HepG2 (cell line): ENCODE results near the gene RERE. TPM values are rescaled to one million over a fixed set of nuclear protein-coding genes. Genes with fewer than 3 reads are reported as not detected.

Source experiments
- ATAC-seq: fragments of 200-7000 bp; cut with Tn5 transposase; 3 replicates; pipeline ENCODE4 v1.9.1; 2020; ENCODE audit warnings: mild to moderate bottlenecking, moderate library complexity
- BruUV-seq: library from RNA; stranded (reverse); fragments of 400-500 nt; replicated peaks from 2 replicates; lab custom pipeline; 2021; lab: Mats Ljungman, UMichigan
- CTCF ChIA-PET: fragments of 300-600 bp; formaldehyde crosslinking; extraction: SDS; loops from one replicate; lab custom pipeline; 2021; ENCODE audit warnings: low total read pairs, inconsistent platforms, low intra/inter-chr PET ratio; lab: Yijun Ruan, JAX
- POLR2A ChIA-PET: fragments of 350-600 bp; sonication (Branson Sonifier 250); formaldehyde crosslinking; loops from one replicate; lab custom pipeline; 2020; ENCODE audit warnings: antibody characterized with exemption, inconsistent platforms; lab: Yijun Ruan, JAX
- DNase-seq: peaks from one replicate; pipeline ENCODE4 v3.0.0-alpha.2; 2015; ENCODE audit warnings: low spot score
- FAIRE-seq: peaks from 3 replicates; lab custom pipeline; 2011; peaks lifted over from hg19 to GRCh38; lab: Jason Lieb, UNC
- H2AFZ ChIP-seq: one replicate; pipeline ENCODE4 v1.6.1; 2011; ENCODE audit warnings: low read length, inconsistent platforms
- H3K27ac ChIP-seq: fragments of 300-600 bp; 3 replicates; pipeline ENCODE4 v1.8.0; 2011; ENCODE audit warnings: mixed run types, mild to moderate bottlenecking, mixed read lengths, low read length, inconsistent platforms; ENCODE audit not compliant: insufficient read depth; ENCODE audit errors: extremely low read length
- H3K27me3 ChIP-seq, 2 experiments: fragments of 200-600 bp in 1 of 2; 2 replicates in 1 of 2; 3 replicates in 1 of 2; pipeline versions ENCODE4 v1.6.0 to v1.8.0; 2011; ENCODE audit warnings: low read length in 2 of 2, mild to moderate bottlenecking in 2 of 2, moderate library complexity in 2 of 2, inconsistent platforms in 1 of 2; ENCODE audit not compliant: insufficient read depth in 2 of 2, control insufficient read depth in 1 of 2
- H3K36me3 ChIP-seq, 2 experiments: fragments of 200-600 bp in 1 of 2; replicated peaks in 1 of 2; 2 replicates in 1 of 2; 3 replicates in 1 of 2; pipeline versions ENCODE4 v1.5.1 to v1.8.0; 2011; ENCODE audit warnings: low read length in 2 of 2, inconsistent platforms in 1 of 2; ENCODE audit not compliant: insufficient read depth in 2 of 2, control insufficient read depth in 1 of 2
- H3K4me1 ChIP-seq: 2 replicates; pipeline ENCODE4 v1.5.1; 2012; ENCODE audit warnings: low read length, inconsistent platforms; ENCODE audit not compliant: insufficient read depth
- H3K4me2 ChIP-seq: 2 replicates; pipeline ENCODE4 v1.6.0; 2011; ENCODE audit warnings: low read depth, low read length, inconsistent platforms
- H3K4me3 ChIP-seq, 3 experiments: fragments of 200-600 bp in 1 of 3; sonication (generic), shearing (Covaris generic) in 1 of 3; replicated peaks in 1 of 3; 2 replicates each; pipeline ENCODE4 v1.5.1; 2011 to 2016; ENCODE audit warnings: low read length in 3 of 3, inconsistent platforms in 2 of 3, low read depth in 2 of 3, mild to moderate bottlenecking in 2 of 3, control low read depth in 1 of 3, mixed read lengths in 1 of 3; ENCODE audit not compliant: insufficient read depth in 1 of 3
- H3K79me2 ChIP-seq: one replicate; pipeline ENCODE4 v1.6.1; 2011; ENCODE audit warnings: low read length, inconsistent platforms; ENCODE audit not compliant: insufficient read depth
- H3K9ac ChIP-seq: 2 replicates; pipeline ENCODE4 v1.6.0; 2011; ENCODE audit warnings: mild to moderate bottlenecking, low read depth, low read length, inconsistent platforms; ENCODE audit not compliant: insufficient read depth
- H3K9me3 ChIP-seq: 2 replicates; pipeline ENCODE4 v1.5.1; 2012; ENCODE audit warnings: mild to moderate bottlenecking, low read length
- H4K20me1 ChIP-seq: 2 replicates; pipeline ENCODE4 v1.6.0; 2011; ENCODE audit warnings: inconsistent platforms, mild to moderate bottlenecking, low read length, moderate library complexity; ENCODE audit not compliant: insufficient read depth
- AGO2 ChIP-seq: fragments of 200-400 bp; formaldehyde crosslinking; optimal IDR thresholded peaks from 2 replicates; pipeline ENCODE3; 2017; ENCODE audit warnings: mild to moderate bottlenecking, low read depth, low read length, moderate library complexity
- AKAP8 ChIP-seq: sonication (generic); formaldehyde crosslinking; IDR thresholded peaks from 2 replicates; pipeline ENCODE4 v1.5.1; 2020; ENCODE audit warnings: mild to moderate bottlenecking, missing genetic modification reagents
- ARID2 ChIP-seq: sonication (generic); formaldehyde crosslinking; IDR thresholded peaks from 2 replicates; pipeline ENCODE4 v1.8.1; 2022; ENCODE audit warnings: mild to moderate bottlenecking, missing genetic modification reagents, borderline replicate concordance
- NRL ChIP-seq: sonication (generic); formaldehyde crosslinking; IDR thresholded peaks from 2 replicates; pipeline ENCODE4 v1.5.0; 2020; ENCODE audit warnings: missing genetic modification reagents, mild to moderate bottlenecking, moderate library complexity, borderline replicate concordance
- POLR2A ChIP-seq, 2 experiments: IDR thresholded peaks; 2 replicates each; pipeline ENCODE4 v1.6.1; 2011; ENCODE audit warnings: low read depth in 2 of 2, low read length in 2 of 2, mild to moderate bottlenecking in 1 of 2, moderate library complexity in 1 of 2; ENCODE audit not compliant: insufficient read depth in 1 of 2
- POLR2AphosphoS5 ChIP-seq: IDR thresholded peaks from 2 replicates; pipeline ENCODE4 v1.6.1; 2012; ENCODE audit warnings: low read depth, low read length
- POLR2G ChIP-seq: fragments of 200-400 bp; formaldehyde crosslinking; IDR thresholded peaks from 2 replicates; pipeline ENCODE4 v1.6.1; 2018; ENCODE audit warnings: mild to moderate bottlenecking, low read depth, low read length, moderate library complexity
- PRMT3 ChIP-seq: sonication (generic); formaldehyde crosslinking; IDR thresholded peaks from 2 replicates; pipeline ENCODE4 v1.8.1; 2022; ENCODE audit warnings: low read depth, mild to moderate bottlenecking, moderate library complexity, missing genetic modification reagents, borderline replicate concordance
- RBM22 ChIP-seq: fragments of 200-400 bp; formaldehyde crosslinking; optimal IDR thresholded peaks from 2 replicates; pipeline ENCODE3; 2017; ENCODE audit warnings: mild to moderate bottlenecking, low read length, moderate library complexity
- RFXAP ChIP-seq: sonication (generic); formaldehyde crosslinking; IDR thresholded peaks from 2 replicates; pipeline ENCODE4 v1.4.0; 2020; ENCODE audit warnings: missing genetic modification reagents, borderline replicate concordance
- SOX6 ChIP-seq, 2 experiments: fragments of 450-650 bp in 1 of 2; sonication (generic) in 1 of 2; formaldehyde crosslinking in 1 of 2; IDR thresholded peaks; 2 replicates each; pipeline versions ENCODE4 v1.4.0 to v1.6.1; 2017 to 2020; ENCODE audit warnings: antibody characterized with exemption in 1 of 2, mild to moderate bottlenecking in 1 of 2, missing genetic modification reagents in 1 of 2
- ZBTB8A ChIP-seq: sonication (generic); formaldehyde crosslinking; IDR thresholded peaks from 2 replicates; pipeline ENCODE4 v1.4.0; 2020; ENCODE audit warnings: mild to moderate bottlenecking, low read depth, missing genetic modification reagents, borderline replicate concordance
- ZNF333 ChIP-seq: sonication (generic); formaldehyde crosslinking; IDR thresholded peaks from 2 replicates; pipeline ENCODE4 v1.4.0; 2020; ENCODE audit warnings: mild to moderate bottlenecking, missing genetic modification reagents, borderline replicate concordance
- ZNF563 ChIP-seq: sonication (generic); formaldehyde crosslinking; IDR thresholded peaks from 2 replicates; pipeline ENCODE4 v1.8.0; 2022; ENCODE audit warnings: mild to moderate bottlenecking, moderate library complexity, missing genetic modification reagents
- ZNF724P ChIP-seq: sonication (generic); formaldehyde crosslinking; IDR thresholded peaks from 2 replicates; pipeline ENCODE4 v1.8.0; 2022; ENCODE audit warnings: missing genetic modification reagents, borderline replicate concordance
- WGBS: methylation state at CpG from one replicate; pipeline ENCODE4 v1.1.6; 2017; ENCODE audit warnings: low lambda C conversion rate; 5-methylcytosine and 5-hydroxymethylcytosine counted together
- in situ Hi-C: cut with HindIII; loops from 2 replicates; pipeline ENCODE4 v1.10.0; 2017; ENCODE audit warnings: low pct_unique_long_range_greater_than_20kb; ENCODE audit not compliant: extremely low pct_ligation_motif_present
- intact Hi-C: fragments of 100-400 bp; cut with micrococcal nuclease; formaldehyde crosslinking; loops from one replicate; pipeline ENCODE4 v1.10.0; 2022; ENCODE audit not compliant: unreplicated experiment
- polyA plus RNA-seq, 8 experiments: library from polyadenylated mRNA; depleted of rRNA in 3 of 8; stranded (reverse) in 7 of 8; unstranded in 1 of 8; fragments of >200 nt; fragmentation: Illumina TruSeq in 4 of 8; extraction: Trizol in 4 of 8; gene quantifications; 2 replicates each; pipeline versions ENCODE4 v1.2.1 to v1.2.3, GENCODE V29; 2011 to 2016; ENCODE audit warnings: low read depth in 4 of 8, missing spikeins in 1 of 8, mixed read lengths in 1 of 8; ENCODE audit not compliant: insufficient read depth in 1 of 8
- total RNA-seq, 5 experiments: library from RNA; depleted of rRNA; stranded (reverse); fragments of >200 nt; fragmentation: Illumina TruSeq; extraction: Trizol; gene quantifications; 2 replicates each; pipeline ENCODE4 v1.2.3, GENCODE V29; 2016; ENCODE audit warnings: low read depth in 1 of 5
- TF ChIP-seq, protein P1 (sequence below), 2 experiments: sonication (generic) in 1 of 2; formaldehyde crosslinking in 1 of 2; IDR thresholded peaks; 2 replicates each; pipeline versions ENCODE4 v1.4.0 to v1.6.1; 2018 to 2020; ENCODE audit warnings: missing genetic modification reagents in 2 of 2, borderline replicate concordance in 1 of 2, low read depth in 1 of 2, mild to moderate bottlenecking in 1 of 2, missing biosample characterization in 1 of 2
- TF ChIP-seq, protein P2 (sequence below): sonication (generic); formaldehyde crosslinking; IDR thresholded peaks from 2 replicates; pipeline ENCODE4 v1.4.0; 2020; ENCODE audit warnings: missing genetic modification reagents; ENCODE audit errors: not compliant biosample characterization
- TF ChIP-seq, protein P3 (sequence below): sonication (generic); formaldehyde crosslinking; IDR thresholded peaks from 2 replicates; pipeline ENCODE4 v1.9.0; 2022; ENCODE audit warnings: missing genetic modification reagents, mild to moderate bottlenecking, borderline replicate concordance

Gene RERE
- total and polyA plus RNA-seq, 2 of the 13 experiments (the other 11 are each of a cell fraction or from before 2014, with no cell fraction given), result 18.3 to 21.9 TPM

- DNase-seq (no peak), FAIRE-seq (no peak), ATAC-seq (no peak)
- Histone ChIP-seq H3K27ac (no peak overlapping the region), H3K9me3 (no peaks in the 10 kb centered on the region), H3K36me3 (peaks cover 16 to 25% of the 10 kb centered on the region in 2 experiments), H3K27me3 (peaks cover 0 to 13% of the 10 kb centered on the region in 2 experiments; a peak in 4 of 5 replicates), H2AFZ (no peak overlapping the region), H4K20me1 (peaks cover 6% of the 10 kb centered on the region; the same call in 1 of the 2 replicates), H3K4me3 (no peak overlapping the region), H3K4me1 (peaks cover 28% of the 10 kb centered on the region), H3K4me2 (no peak overlapping the region), H3K9ac (no peak overlapping the region), H3K79me2 (no peaks in the 10 kb centered on the region)
- intact Hi-C loops, result no loop called here
- ChIA-PET POLR2A (interaction anchor here (1.2 kb wide), 1 partner anchor 324 kb away, joined by 4 read pairs; no protein-coding TSS in a partner anchor), CTCF (interaction anchor here (1.2 to 4.4 kb wide), 3 partner anchors 376 to 390 kb away, joined by 4 to 39 read pairs (median 9); partner anchors contain the start of gene PARK7)
- no TSS peak for BruUV-seq
- 91% methylated on average over 10 of the region's 24 CpGs for WGBS
- in situ Hi-C loops, result no loop called here
- TF ChIP-seq, protein P1, sequence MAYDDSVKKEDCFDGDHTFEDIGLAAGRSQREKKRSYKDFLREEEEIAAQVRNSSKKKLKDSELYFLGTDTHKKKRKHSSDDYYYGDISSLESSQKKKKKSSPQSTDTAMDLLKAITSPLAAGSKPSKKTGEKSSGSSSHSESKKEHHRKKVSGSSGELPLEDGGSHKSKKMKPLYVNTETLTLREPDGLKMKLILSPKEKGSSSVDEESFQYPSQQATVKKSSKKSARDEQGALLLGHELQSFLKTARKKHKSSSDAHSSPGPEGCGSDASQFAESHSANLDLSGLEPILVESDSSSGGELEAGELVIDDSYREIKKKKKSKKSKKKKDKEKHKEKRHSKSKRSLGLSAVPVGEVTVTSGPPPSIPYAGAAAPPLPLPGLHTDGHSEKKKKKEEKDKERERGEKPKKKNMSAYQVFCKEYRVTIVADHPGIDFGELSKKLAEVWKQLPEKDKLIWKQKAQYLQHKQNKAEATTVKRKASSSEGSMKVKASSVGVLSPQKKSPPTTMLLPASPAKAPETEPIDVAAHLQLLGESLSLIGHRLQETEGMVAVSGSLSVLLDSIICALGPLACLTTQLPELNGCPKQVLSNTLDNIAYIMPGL (CRISPR knock-in tag; IDR thresholded peaks at IDR 0.05; ENCODE audit: borderline replicate concordance in 1 of 2, low read depth in 1 of 2), result no peak
- TF ChIP-seq ZBTB8A (CRISPR knock-in tag) (no peak), POLR2A (IDR thresholded peaks at IDR 0.05; ENCODE audit: insufficient read depth in 1 of 2, low read depth in 2 of 2, low read length in 2 of 2) (peak in 1 of 2 experiments; percentile 34; a peak in 2 of 4 replicates), ZNF563 (peak; percentile 11; the same call in 1 of the 2 replicates), POLR2G (peak; percentile 5; the same call in 1 of the 2 replicates), ARID2 (CRISPR knock-in tag) (no peak), AKAP8 (CRISPR knock-in tag) (peak; percentile 71; the same call in 1 of the 2 replicates), NRL (CRISPR knock-in tag) (no peak), ZNF724P (CRISPR knock-in tag) (peak; percentile 29; the same call in 1 of the 2 replicates), ZNF333 (CRISPR knock-in tag) (0 out of 2 replicates have a peak, but pooled peaks have one; percentile 53), RBM22 (peak; percentile 84), AGO2 (peak; percentile 96), RFXAP (CRISPR knock-in tag) (no peak), SOX6 (IDR thresholded peaks at IDR 0.05) (no peak), SOX6 (CRISPR knock-in tag; IDR thresholded peaks at IDR 0.05) (0 out of 2 replicates have a peak, but pooled peaks have one; percentile 29), PRMT3 (CRISPR knock-in tag) (0 out of 2 replicates have a peak, but pooled peaks have one; percentile 44), POLR2AphosphoS5 (peak; percentile 25)
- TF ChIP-seq, protein P2, sequence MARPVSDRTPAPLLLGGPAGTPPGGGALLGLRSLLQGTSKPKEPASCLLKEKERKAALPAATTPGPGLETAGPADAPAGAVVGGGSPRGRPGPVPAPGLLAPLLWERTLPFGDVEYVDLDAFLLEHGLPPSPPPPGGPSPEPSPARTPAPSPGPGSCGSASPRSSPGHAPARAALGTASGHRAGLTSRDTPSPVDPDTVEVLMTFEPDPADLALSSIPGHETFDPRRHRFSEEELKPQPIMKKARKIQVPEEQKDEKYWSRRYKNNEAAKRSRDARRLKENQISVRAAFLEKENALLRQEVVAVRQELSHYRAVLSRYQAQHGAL, result no peak
- TF ChIP-seq, protein P3, sequence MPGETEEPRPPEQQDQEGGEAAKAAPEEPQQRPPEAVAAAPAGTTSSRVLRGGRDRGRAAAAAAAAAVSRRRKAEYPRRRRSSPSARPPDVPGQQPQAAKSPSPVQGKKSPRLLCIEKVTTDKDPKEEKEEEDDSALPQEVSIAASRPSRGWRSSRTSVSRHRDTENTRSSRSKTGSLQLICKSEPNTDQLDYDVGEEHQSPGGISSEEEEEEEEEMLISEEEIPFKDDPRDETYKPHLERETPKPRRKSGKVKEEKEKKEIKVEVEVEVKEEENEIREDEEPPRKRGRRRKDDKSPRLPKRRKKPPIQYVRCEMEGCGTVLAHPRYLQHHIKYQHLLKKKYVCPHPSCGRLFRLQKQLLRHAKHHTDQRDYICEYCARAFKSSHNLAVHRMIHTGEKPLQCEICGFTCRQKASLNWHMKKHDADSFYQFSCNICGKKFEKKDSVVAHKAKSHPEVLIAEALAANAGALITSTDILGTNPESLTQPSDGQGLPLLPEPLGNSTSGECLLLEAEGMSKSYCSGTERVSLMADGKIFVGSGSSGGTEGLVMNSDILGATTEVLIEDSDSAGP (CRISPR knock-in tag), result 0 out of 2 replicates have a peak, but pooled peaks have one; percentile 18
These were observed 466.3 kb downstream of the RERE start for GRCh38 chr1:8350914-8351684.
